ENCODE data around the gene TIMM10.

The TIMM10 gene

GRCh38 chr11:57530596-57531507 lies at the start of gene TIMM10:
TIMM10 (minus strand) TSS chr11:57530754; CDS start chr11:57530189, 565 bp downstream.
- no peak for TF ChIP-seq CTCF (IDR thresholded peaks at IDR 0.05; ENCODE audit: poor library complexity, severe bottlenecking)
- peak; percentile 95 for ATAC-seq (ENCODE audit: low read depth)
- peaks cover 12% of the 10 kb centered on the region for H3K36me3 ChIP-seq (ENCODE audit: low read depth)
- no peaks in the 10 kb centered on the region for H3K9me3 ChIP-seq (ENCODE audit: severe bottlenecking)
- peak within 1 kb of the TSS; percentile 53 for H3K4me3 ChIP-seq (ENCODE audit: severe bottlenecking)
- DNase-seq (ENCODE audit: low spot score), result peak; percentile 96
- H3K4me1 ChIP-seq (ENCODE audit: insufficient read depth, poor library complexity, severe bottlenecking), result no peaks in the 10 kb centered on the region
- H3K27me3 ChIP-seq (ENCODE audit: insufficient read depth, poor library complexity, severe bottlenecking), result no peaks in the 10 kb centered on the region
- peak within 1 kb of the TSS; percentile 24 for H3K27ac ChIP-seq (ENCODE audit: poor library complexity, severe bottlenecking)

GRCh38 chr11:57574061-57574460 lies 43.5 kb upstream of the TIMM10 start:
- DNase-seq (ENCODE audit: low spot score), result no peak
- Histone ChIP-seq H3K4me3 (ENCODE audit: severe bottlenecking) (no peak overlapping the region), H3K9me3 (ENCODE audit: severe bottlenecking) (no peaks in the 10 kb centered on the region), H3K36me3 (ENCODE audit: low read depth) (no peaks in the 10 kb centered on the region), H3K27ac (ENCODE audit: poor library complexity, severe bottlenecking) (no peak overlapping the region), H3K4me1 (ENCODE audit: insufficient read depth, poor library complexity, severe bottlenecking) (peaks cover 2% of the 10 kb centered on the region), H3K27me3 (ENCODE audit: insufficient read depth, poor library complexity, severe bottlenecking) (no peaks in the 10 kb centered on the region)
- ATAC-seq (ENCODE audit: low read depth), result no peak
- TF ChIP-seq CTCF (IDR thresholded peaks at IDR 0.05; ENCODE audit: poor library complexity, severe bottlenecking), result no peak

- no peaks in the 10 kb centered on the region for H3K9me3 ChIP-seq (ENCODE audit: severe bottlenecking)
- H3K27me3 ChIP-seq (ENCODE audit: insufficient read depth, poor library complexity, severe bottlenecking), result no peaks in the 10 kb centered on the region
- ATAC-seq (ENCODE audit: low read depth), result no peak
- no peak for TF ChIP-seq CTCF (IDR thresholded peaks at IDR 0.05; ENCODE audit: poor library complexity, severe bottlenecking)
- H3K4me3 ChIP-seq (ENCODE audit: severe bottlenecking), result no peak overlapping the region
- H3K36me3 ChIP-seq (ENCODE audit: low read depth), result no peaks in the 10 kb centered on the region
- no peak overlapping the region for H3K27ac ChIP-seq (ENCODE audit: poor library complexity, severe bottlenecking)
- H3K4me1 ChIP-seq (ENCODE audit: insufficient read depth, poor library complexity, severe bottlenecking), result peaks cover 10% of the 10 kb centered on the region
- no peak for DNase-seq (ENCODE audit: low spot score)
Measured at GRCh38 chr11:57571606-57572005, 41.1 kb upstream of the TIMM10 start.

GRCh38 chr11:57568330-57568766 lies 37.8 kb upstream of the TIMM10 start:
- no peak for DNase-seq (ENCODE audit: low spot score)
- no peaks in the 10 kb centered on the region for H3K27me3 ChIP-seq (ENCODE audit: insufficient read depth, poor library complexity, severe bottlenecking)
- no peaks in the 10 kb centered on the region for H3K36me3 ChIP-seq (ENCODE audit: low read depth)
- H3K4me3 ChIP-seq (ENCODE audit: severe bottlenecking), result peak overlapping the region; percentile 50
- ATAC-seq (ENCODE audit: low read depth), result no peak; the same call in 2 of the 3 replicates
- no peaks in the 10 kb centered on the region for H3K9me3 ChIP-seq (ENCODE audit: severe bottlenecking)
- peak; percentile 95 for TF ChIP-seq CTCF (IDR thresholded peaks at IDR 0.05; ENCODE audit: poor library complexity, severe bottlenecking)
- peak overlapping the region; percentile 31 for H3K27ac ChIP-seq (ENCODE audit: poor library complexity, severe bottlenecking)
- H3K4me1 ChIP-seq (ENCODE audit: insufficient read depth, poor library complexity, severe bottlenecking), result peaks cover 10% of the 10 kb centered on the region

Data from RWPE2 (cell line).